Measurements from ENCODE around the gene SAP30BP. TPM values are rescaled to one million over a fixed set of nuclear protein-coding genes. Genes with fewer than 3 reads are reported as not detected.
A peak's percentile ranks its signal among the peaks of the same experiment; 100 is the strongest.

The SAP30BP gene
- total RNA-seq, 1 donor from 2014 or later: 59.9 TPM

DNA sequence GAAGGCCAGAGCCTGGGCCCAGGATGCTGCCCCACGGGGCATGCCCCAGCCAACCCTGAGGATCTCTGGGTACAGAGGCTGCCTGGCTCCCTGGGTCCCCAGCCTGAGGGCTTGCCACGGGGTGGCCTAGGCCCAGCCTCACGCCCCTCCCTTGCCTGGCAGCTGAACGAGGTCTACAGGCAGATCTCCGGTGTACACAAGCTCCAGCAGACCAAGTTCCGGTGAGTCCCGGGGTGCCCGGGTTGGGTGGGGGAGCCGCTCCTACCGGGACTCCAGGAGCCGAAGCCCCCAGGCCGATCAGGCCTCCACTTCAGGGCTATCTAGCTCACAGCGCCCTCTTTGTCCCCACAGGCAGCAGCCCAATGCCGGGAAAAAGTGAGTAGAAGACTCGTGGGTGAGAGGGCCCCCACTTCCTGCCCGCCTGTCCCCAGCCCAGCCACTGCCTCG lies 73.5 kb downstream of the SAP30BP start:
- no peak overlapping the region for H3K27ac Mint-ChIP-seq (ENCODE audit: unreplicated experiment)
- H3K36me3 Mint-ChIP-seq (ENCODE audit: low read depth): no peaks in the 10 kb centered on the region
- peak; percentile 85 for DNase-seq (ENCODE audit: low spot score)
- no peaks in the 10 kb centered on the region for H3K27me3 Mint-ChIP-seq (ENCODE audit: low read depth)
- no peaks in the 10 kb centered on the region for H3K9me3 Mint-ChIP-seq (ENCODE audit: low read depth)
- peaks cover 3% of the 10 kb centered on the region for H3K4me1 Mint-ChIP-seq (ENCODE audit: low read depth)
- TF ChIP-seq, protein P1, sequence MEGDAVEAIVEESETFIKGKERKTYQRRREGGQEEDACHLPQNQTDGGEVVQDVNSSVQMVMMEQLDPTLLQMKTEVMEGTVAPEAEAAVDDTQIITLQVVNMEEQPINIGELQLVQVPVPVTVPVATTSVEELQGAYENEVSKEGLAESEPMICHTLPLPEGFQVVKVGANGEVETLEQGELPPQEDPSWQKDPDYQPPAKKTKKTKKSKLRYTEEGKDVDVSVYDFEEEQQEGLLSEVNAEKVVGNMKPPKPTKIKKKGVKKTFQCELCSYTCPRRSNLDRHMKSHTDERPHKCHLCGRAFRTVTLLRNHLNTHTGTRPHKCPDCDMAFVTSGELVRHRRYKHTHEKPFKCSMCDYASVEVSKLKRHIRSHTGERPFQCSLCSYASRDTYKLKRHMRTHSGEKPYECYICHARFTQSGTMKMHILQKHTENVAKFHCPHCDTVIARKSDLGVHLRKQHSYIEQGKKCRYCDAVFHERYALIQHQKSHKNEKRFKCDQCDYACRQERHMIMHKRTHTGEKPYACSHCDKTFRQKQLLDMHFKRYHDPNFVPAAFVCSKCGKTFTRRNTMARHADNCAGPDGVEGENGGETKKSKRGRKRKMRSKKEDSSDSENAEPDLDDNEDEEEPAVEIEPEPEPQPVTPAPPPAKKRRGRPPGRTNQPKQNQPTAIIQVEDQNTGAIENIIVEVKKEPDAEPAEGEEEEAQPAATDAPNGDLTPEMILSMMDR (IDR thresholded peaks at IDR 0.05): no peak
- H3K4me3 Mint-ChIP-seq (ENCODE audit: unreplicated experiment): no peak overlapping the region

DNA sequence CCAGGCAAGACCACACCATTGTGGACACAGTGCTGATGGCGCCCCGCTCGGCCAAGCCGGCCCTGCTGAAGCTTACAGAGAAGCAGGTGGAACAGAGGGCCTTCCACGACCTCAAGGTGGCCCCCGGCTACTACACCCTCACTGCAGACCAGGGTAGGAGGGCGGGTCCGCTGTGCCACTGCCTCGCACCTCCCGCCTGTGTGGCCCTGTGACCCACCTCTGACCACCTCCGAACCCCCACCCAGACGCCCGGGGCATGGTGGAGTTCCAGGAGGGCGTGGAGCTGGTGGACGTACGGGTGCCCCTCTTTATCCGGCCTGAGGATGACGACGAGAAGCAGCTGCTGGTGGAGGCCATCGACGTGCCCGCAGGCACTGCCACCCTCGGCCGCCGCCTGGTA lies 75.2 kb downstream of the SAP30BP start:
- H3K36me3 Mint-ChIP-seq (ENCODE audit: low read depth): no peaks in the 10 kb centered on the region
- TF ChIP-seq, protein P1 (IDR thresholded peaks at IDR 0.05): no peak
- no peaks in the 10 kb centered on the region for H3K27me3 Mint-ChIP-seq (ENCODE audit: low read depth)
- H3K27ac Mint-ChIP-seq (ENCODE audit: unreplicated experiment): no peak overlapping the region
- no peaks in the 10 kb centered on the region for H3K9me3 Mint-ChIP-seq (ENCODE audit: low read depth)
- no peak overlapping the region for H3K4me3 Mint-ChIP-seq (ENCODE audit: unreplicated experiment)
- peaks cover 3% of the 10 kb centered on the region for H3K4me1 Mint-ChIP-seq (ENCODE audit: low read depth)
- peak; percentile 93 for DNase-seq (ENCODE audit: low spot score)

DNA sequence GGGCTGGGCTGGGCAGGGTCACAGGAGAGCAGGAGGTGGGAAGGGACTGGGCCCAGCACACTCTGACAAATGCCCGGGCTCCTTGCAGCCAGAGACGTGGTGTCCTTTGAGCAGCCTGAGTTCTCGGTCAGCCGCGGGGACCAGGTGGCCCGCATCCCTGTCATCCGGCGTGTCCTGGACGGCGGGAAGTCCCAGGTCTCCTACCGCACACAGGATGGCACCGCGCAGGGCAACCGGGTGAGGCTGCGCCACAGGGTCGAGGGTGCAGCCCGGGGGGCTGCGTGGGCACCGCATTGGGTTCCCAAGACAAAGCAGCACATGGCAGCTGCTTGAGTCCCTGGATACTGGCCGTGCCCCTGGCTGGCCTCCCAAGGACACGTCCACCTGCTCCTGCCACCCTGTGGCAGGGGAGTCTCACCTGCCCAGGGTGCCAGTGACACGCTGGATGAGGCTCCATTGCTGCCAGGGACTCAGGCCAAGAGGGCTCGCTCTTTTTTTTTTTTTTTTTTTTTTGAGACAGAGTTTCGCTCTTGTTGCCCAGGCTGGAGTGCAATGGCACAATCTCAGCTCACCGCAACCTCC lies 76.6 kb downstream of the SAP30BP start:
- DNase-seq (ENCODE audit: low spot score): peak; percentile 92
- no peak overlapping the region for H3K4me3 Mint-ChIP-seq (ENCODE audit: unreplicated experiment)
- TF ChIP-seq, protein P1 (IDR thresholded peaks at IDR 0.05): no peak
- no peak overlapping the region for H3K27ac Mint-ChIP-seq (ENCODE audit: unreplicated experiment)
- H3K4me1 Mint-ChIP-seq (ENCODE audit: low read depth): peaks cover 5% of the 10 kb centered on the region
- no peaks in the 10 kb centered on the region for H3K9me3 Mint-ChIP-seq (ENCODE audit: low read depth)
- no peaks in the 10 kb centered on the region for H3K36me3 Mint-ChIP-seq (ENCODE audit: low read depth)
- no peaks in the 10 kb centered on the region for H3K27me3 Mint-ChIP-seq (ENCODE audit: low read depth)

DNA sequence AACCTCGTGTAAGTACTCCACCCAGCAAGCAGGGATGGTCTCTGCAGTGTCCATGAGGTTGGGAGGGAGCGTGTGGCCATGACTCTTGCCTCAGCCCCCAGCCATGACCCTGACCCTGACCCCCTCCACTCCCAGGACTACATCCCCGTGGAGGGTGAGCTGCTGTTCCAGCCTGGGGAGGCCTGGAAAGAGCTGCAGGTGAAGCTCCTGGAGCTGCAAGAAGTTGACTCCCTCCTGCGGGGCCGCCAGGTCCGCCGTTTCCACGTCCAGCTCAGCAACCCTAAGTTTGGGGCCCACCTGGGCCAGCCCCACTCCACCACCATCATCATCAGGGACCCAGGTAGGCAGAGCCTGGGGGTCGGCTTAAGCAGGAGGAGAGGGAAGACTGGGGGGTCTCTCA lies 81.6 kb downstream of the SAP30BP start:
- Mint-ChIP-seq H3K4me3 (ENCODE audit: unreplicated experiment) (no peak overlapping the region), H3K27me3 (ENCODE audit: low read depth) (no peaks in the 10 kb centered on the region), H3K9me3 (ENCODE audit: low read depth) (no peaks in the 10 kb centered on the region), H3K36me3 (ENCODE audit: low read depth) (no peaks in the 10 kb centered on the region), H3K27ac (ENCODE audit: unreplicated experiment) (no peak overlapping the region), H3K4me1 (ENCODE audit: low read depth) (peaks cover 13% of the 10 kb centered on the region)
- no peak for DNase-seq (ENCODE audit: low spot score)
- TF ChIP-seq, protein P1 (IDR thresholded peaks at IDR 0.05): no peak

DNA sequence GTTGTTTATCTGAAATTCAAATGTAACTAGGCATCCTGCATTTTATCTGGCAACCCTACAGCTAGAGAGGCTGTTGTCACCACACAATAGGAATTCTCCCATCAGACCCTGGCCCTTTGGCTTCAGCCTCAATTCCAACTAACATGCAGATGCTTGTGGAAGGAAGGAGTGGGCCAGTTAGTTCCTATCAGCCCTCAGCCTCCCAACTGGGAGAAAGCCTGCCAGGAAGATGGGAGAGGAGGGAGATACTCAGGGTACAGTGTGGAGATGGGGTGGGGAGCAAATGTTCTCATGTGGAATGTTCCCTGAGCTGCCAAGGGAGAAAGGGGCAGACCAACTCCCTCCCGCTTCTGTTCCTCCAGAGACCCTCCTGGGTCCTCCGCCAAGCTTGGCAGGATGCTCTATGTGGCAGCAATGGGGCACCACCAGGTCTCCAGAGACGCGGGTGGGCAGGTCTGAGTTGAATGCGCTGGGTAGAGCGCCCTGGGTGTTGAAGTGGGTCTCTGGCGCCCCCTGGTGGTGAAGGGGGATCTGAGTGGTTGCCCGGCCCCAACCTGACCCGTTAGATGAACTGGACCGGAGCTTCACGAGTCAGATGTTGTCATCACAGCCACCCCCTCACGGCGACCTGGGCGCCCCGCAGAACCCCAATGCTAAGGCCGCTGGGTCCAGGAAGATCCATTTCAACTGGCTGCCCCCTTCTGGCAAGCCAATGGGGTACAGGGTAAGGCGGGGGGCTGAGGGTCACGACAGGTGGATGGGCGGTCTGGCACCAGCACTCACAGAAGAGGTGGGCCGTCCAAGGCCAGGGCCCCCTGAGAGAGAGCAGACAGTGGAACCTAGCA lies 82.6 kb downstream of the SAP30BP start:
- Mint-ChIP-seq H3K27ac (ENCODE audit: unreplicated experiment) (peak overlapping the region; percentile 63), H3K4me3 (ENCODE audit: unreplicated experiment) (peak overlapping the region; percentile 40), H3K36me3 (ENCODE audit: low read depth) (no peaks in the 10 kb centered on the region), H3K27me3 (ENCODE audit: low read depth) (no peaks in the 10 kb centered on the region), H3K9me3 (ENCODE audit: low read depth) (no peaks in the 10 kb centered on the region), H3K4me1 (ENCODE audit: low read depth) (peaks cover 16% of the 10 kb centered on the region)
- DNase-seq (ENCODE audit: low spot score): no peak
- TF ChIP-seq, protein P1 (IDR thresholded peaks at IDR 0.05): peak; percentile 99
